ENCODE data around the gene EIF3M. TPM values are rescaled to one million over a fixed set of nuclear protein-coding genes. Genes with fewer than 3 reads are reported as not detected.

EIF3M gene
- total and polyA plus RNA-seq, 4 donors = 115 to 223 (median 142) TPM

DNA sequence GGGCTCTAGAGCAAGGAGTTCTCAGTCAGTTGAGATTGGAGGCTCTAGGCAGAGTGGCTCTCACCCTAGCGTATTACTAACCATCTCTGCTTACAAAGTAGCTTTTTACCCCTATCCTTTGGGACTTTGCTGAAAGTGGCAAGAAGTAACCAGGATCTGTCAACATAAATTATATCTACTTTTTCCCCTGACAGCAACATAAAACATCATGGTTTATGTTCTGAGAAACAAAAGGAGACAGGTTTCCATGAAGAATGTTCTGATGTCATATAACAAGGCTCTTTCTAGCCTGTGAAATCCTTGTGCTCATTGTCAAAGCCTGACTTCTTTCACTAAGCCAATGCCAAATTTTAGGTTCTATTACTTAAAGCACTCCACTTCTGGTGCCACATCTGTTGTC, 7.2 kb upstream of the EIF3M start:
- H3K27me3 ChIP-seq (ENCODE audit: control insufficient read depth in 4 of 4, insufficient read depth in 4 of 4, low read length in 3 of 4) = no peaks in the 10 kb centered on the region
- WGBS = 97% methylated on average over 1 of the region's 1 CpG
- TF ChIP-seq, protein P1, sequence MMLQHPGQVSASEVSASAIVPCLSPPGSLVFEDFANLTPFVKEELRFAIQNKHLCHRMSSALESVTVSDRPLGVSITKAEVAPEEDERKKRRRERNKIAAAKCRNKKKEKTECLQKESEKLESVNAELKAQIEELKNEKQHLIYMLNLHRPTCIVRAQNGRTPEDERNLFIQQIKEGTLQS (IDR thresholded peaks at IDR 0.05) = no peak
- TF ChIP-seq JUND (IDR thresholded peaks at IDR 0.05) = no peak
- H3K4me3 ChIP-seq (ENCODE audit: low read depth in 1 of 3, low read length in 3 of 3) = no peak overlapping the region
- DNase-seq (ENCODE audit: low spot score) = no peak
- no peaks in the 10 kb centered on the region for H3K9me3 ChIP-seq (ENCODE audit: control insufficient read depth in 4 of 4, low read length in 3 of 4)
- no peaks in the 10 kb centered on the region for H3K36me3 ChIP-seq (ENCODE audit: control insufficient read depth in 4 of 4, insufficient read depth in 3 of 4, low read depth in 1 of 4, low read length in 3 of 4)
- H3K27ac ChIP-seq (ENCODE audit: low read depth in 1 of 2, low read length in 2 of 2) = no peak overlapping the region
- H3K4me1 ChIP-seq (ENCODE audit: control insufficient read depth in 4 of 4, insufficient read depth in 4 of 4, low read length in 3 of 4) = no peaks in the 10 kb centered on the region
- no peak overlapping the region for H3K9ac ChIP-seq (ENCODE audit: low read depth in 1 of 2, low read length in 2 of 2)

DNA sequence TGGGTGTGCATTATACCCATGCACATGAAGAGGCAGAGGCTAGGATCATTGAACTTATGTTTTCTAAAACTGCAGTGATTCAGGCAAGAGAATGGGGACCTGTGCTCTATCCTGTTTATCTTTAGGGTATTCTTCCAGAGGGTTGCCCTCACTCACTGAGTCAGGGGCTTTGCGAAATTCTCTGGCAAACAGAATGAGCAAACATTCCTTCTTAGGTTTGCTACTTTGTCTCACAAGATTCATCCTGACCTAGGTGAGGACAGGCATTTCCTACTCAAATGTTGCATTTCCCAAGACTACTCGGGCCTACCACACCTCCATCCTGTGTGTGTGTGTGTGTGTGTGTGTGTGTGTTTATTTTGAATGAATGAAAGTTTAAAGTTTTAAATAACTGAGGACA, 2.7 kb upstream of the EIF3M start:
- Histone ChIP-seq H3K4me1 (ENCODE audit: control insufficient read depth in 4 of 4, insufficient read depth in 4 of 4, low read length in 3 of 4) (peaks cover 0 to 12% (median 10%) of the 10 kb centered on the region in 4 donors), H3K9ac (ENCODE audit: low read depth in 1 of 2, low read length in 2 of 2) (no peak overlapping the region), H3K27ac (ENCODE audit: low read depth in 1 of 2, low read length in 2 of 2) (no peak overlapping the region), H3K36me3 (ENCODE audit: control insufficient read depth in 4 of 4, insufficient read depth in 3 of 4, low read depth in 1 of 4, low read length in 3 of 4) (no peaks in the 10 kb centered on the region), H3K4me3 (ENCODE audit: low read depth in 1 of 3, low read length in 3 of 3) (no peak overlapping the region), H3K27me3 (ENCODE audit: control insufficient read depth in 4 of 4, insufficient read depth in 4 of 4, low read length in 3 of 4) (no peaks in the 10 kb centered on the region), H3K9me3 (ENCODE audit: control insufficient read depth in 4 of 4, low read length in 3 of 4) (no peaks in the 10 kb centered on the region)
- WGBS = 64% methylated on average over 2 of the region's 2 CpGs
- no peak for DNase-seq (ENCODE audit: low spot score)
- TF ChIP-seq SP1 (IDR thresholded peaks at IDR 0.05) = no peak
- no peak for TF ChIP-seq HNF4A (conservative IDR thresholded peaks at IDR 0.05)
- TF ChIP-seq, protein P2, sequence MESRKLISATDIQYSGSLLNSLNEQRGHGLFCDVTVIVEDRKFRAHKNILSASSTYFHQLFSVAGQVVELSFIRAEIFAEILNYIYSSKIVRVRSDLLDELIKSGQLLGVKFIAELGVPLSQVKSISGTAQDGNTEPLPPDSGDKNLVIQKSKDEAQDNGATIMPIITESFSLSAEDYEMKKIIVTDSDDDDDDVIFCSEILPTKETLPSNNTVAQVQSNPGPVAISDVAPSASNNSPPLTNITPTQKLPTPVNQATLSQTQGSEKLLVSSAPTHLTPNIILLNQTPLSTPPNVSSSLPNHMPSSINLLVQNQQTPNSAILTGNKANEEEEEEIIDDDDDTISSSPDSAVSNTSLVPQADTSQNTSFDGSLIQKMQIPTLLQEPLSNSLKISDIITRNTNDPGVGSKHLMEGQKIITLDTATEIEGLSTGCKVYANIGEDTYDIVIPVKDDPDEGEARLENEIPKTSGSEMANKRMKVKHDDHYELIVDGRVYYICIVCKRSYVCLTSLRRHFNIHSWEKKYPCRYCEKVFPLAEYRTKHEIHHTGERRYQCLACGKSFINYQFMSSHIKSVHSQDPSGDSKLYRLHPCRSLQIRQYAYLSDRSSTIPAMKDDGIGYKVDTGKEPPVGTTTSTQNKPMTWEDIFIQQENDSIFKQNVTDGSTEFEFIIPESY (IDR thresholded peaks at IDR 0.05) = no peak
- TF ChIP-seq GABPA (IDR thresholded peaks at IDR 0.05 in 1 of 2, conservative IDR thresholded peaks at IDR 0.05 in 1 of 2) = no peak
- TF ChIP-seq HNF4G (IDR thresholded peaks at IDR 0.05) = no peak
- TF ChIP-seq RXRA (IDR thresholded peaks at IDR 0.05) = no peak
- no peak for TF ChIP-seq FOXA2 (IDR thresholded peaks at IDR 0.05)
- TF ChIP-seq FOXA1 (IDR thresholded peaks at IDR 0.05) = no peak
- no peak for TF ChIP-seq JUND (IDR thresholded peaks at IDR 0.05)
- no peak for TF ChIP-seq NR2F2 (IDR thresholded peaks at IDR 0.05)
- TF ChIP-seq, protein P3, sequence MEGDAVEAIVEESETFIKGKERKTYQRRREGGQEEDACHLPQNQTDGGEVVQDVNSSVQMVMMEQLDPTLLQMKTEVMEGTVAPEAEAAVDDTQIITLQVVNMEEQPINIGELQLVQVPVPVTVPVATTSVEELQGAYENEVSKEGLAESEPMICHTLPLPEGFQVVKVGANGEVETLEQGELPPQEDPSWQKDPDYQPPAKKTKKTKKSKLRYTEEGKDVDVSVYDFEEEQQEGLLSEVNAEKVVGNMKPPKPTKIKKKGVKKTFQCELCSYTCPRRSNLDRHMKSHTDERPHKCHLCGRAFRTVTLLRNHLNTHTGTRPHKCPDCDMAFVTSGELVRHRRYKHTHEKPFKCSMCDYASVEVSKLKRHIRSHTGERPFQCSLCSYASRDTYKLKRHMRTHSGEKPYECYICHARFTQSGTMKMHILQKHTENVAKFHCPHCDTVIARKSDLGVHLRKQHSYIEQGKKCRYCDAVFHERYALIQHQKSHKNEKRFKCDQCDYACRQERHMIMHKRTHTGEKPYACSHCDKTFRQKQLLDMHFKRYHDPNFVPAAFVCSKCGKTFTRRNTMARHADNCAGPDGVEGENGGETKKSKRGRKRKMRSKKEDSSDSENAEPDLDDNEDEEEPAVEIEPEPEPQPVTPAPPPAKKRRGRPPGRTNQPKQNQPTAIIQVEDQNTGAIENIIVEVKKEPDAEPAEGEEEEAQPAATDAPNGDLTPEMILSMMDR (IDR thresholded peaks at IDR 0.05; ENCODE audit: low read depth, low read length, missing input control) = no peak
- TF ChIP-seq, protein P1 (IDR thresholded peaks at IDR 0.05) = no peak
- no peak for TF ChIP-seq EGR1 (IDR thresholded peaks at IDR 0.05; ENCODE audit: low read depth in 2 of 2)
- TF ChIP-seq, protein P4, sequence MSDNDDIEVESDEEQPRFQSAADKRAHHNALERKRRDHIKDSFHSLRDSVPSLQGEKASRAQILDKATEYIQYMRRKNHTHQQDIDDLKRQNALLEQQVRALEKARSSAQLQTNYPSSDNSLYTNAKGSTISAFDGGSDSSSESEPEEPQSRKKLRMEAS (IDR thresholded peaks at IDR 0.05) = no peak

DNA sequence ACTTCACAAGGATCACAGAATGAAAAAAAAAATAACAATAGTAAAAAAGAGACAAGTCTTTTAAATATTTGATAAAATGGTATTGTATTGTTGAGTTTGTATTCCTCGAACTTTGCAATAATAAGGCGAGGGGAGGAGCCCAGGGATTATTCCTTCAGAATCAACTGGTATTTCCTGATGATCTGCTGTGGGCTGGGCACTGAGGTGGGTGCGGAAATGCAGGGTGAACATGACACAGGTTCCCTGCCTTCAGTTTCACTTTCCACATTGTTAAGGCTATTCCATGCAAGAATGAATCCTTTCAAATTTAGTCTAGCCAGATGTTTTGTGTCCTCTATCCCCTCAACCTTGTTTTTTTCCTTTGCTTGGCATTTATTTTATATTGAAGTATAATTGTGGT, 2.1 kb upstream of the EIF3M start:
- 86% methylated on average over 3 of the region's 3 CpGs for WGBS
- Histone ChIP-seq H3K9ac (ENCODE audit: low read depth in 1 of 2, low read length in 2 of 2) (no peak overlapping the region), H3K4me3 (ENCODE audit: low read depth in 1 of 3, low read length in 3 of 3) (no peak overlapping the region), H3K36me3 (ENCODE audit: control insufficient read depth in 4 of 4, insufficient read depth in 3 of 4, low read depth in 1 of 4, low read length in 3 of 4) (no peaks in the 10 kb centered on the region), H3K27me3 (ENCODE audit: control insufficient read depth in 4 of 4, insufficient read depth in 4 of 4, low read length in 3 of 4) (no peaks in the 10 kb centered on the region), H3K9me3 (ENCODE audit: control insufficient read depth in 4 of 4, low read length in 3 of 4) (no peaks in the 10 kb centered on the region), H3K27ac (ENCODE audit: low read depth in 1 of 2, low read length in 2 of 2) (no peak overlapping the region), H3K4me1 (ENCODE audit: control insufficient read depth in 4 of 4, insufficient read depth in 4 of 4, low read length in 3 of 4) (peaks cover 0 to 16% (median 15%) of the 10 kb centered on the region in 4 donors)
- no peak for DNase-seq (ENCODE audit: low spot score)
- TF ChIP-seq, protein P1 (IDR thresholded peaks at IDR 0.05) = no peak
- TF ChIP-seq HNF4G (IDR thresholded peaks at IDR 0.05) (no peak), FOXA1 (IDR thresholded peaks at IDR 0.05) (no peak), JUND (IDR thresholded peaks at IDR 0.05) (no peak)
- TF ChIP-seq, protein P3 (IDR thresholded peaks at IDR 0.05; ENCODE audit: low read depth, low read length, missing input control) = no peak

Measured in liver (tissue), 9 donors.